Gastroesophageal sphincter (tissue), 3 donors: ENCODE measurements around the gene LCNL1.

ENCODE experiments used
- CTCF ChIP-seq, 4 experiments: fragments of 200-600 bp in 2 of 4; fragments of 450-650 bp in 2 of 4; sonication (generic) in 1 of 4; IDR thresholded peaks; one replicate each; pipeline ENCODE4 v1.5.1; 2017 to 2019; ENCODE audit warnings: antibody characterized with exemption in 4 of 4, mild to moderate bottlenecking in 2 of 4, moderate library complexity in 2 of 4
- POLR2A ChIP-seq, 2 donors: fragments of 450-650 bp; IDR thresholded peaks; one replicate each; pipeline ENCODE4 v1.6.1; 2017; ENCODE audit warnings: antibody characterized with exemption in 2 of 2, mild to moderate bottlenecking in 2 of 2, moderate library complexity in 1 of 2
- POLR2AphosphoS5 ChIP-seq: sonication (generic); formaldehyde crosslinking; IDR thresholded peaks from one replicate; pipeline ENCODE4 v1.6.1; 2017; ENCODE audit warnings: antibody characterized with exemption

GRCh38 chr9:136951541-136952320 is 31.1 kb upstream of the LCNL1 start, which contains the start of gene LCN12:
- TF ChIP-seq CTCF (IDR thresholded peaks at IDR 0.05): no peak
- TF ChIP-seq POLR2AphosphoS5: no peak
- no peak for TF ChIP-seq POLR2A (IDR thresholded peaks at IDR 0.05)
